ENCODE measurements around the gene ANAPC4.

Gene ANAPC4

GRCh38 chr4:25343671-25344070 lies 33.4 kb upstream of the ANAPC4 start:
- no peak for TF ChIP-seq CTCF (conservative IDR thresholded peaks at IDR 0.05; ENCODE audit: low read depth, low read length)
- no peaks in the 10 kb centered on the region for H4K20me1 ChIP-seq (ENCODE audit: insufficient read depth)
- no peak overlapping the region for H2AFZ ChIP-seq (ENCODE audit: low read depth)
- no peaks in the 10 kb centered on the region for H3K27me3 ChIP-seq (ENCODE audit: insufficient read depth, low read depth)
- H3K79me2 ChIP-seq (ENCODE audit: insufficient read depth, low read depth): no peaks in the 10 kb centered on the region
- H3K36me3 ChIP-seq (ENCODE audit: insufficient read depth): no peaks in the 10 kb centered on the region
- no peak overlapping the region for H3K4me3 ChIP-seq (IDR thresholded peaks at IDR 0.05; ENCODE audit: insufficient read depth, low read depth, low read length)
- H3K4me1 ChIP-seq (ENCODE audit: low read depth, poor library complexity, severe bottlenecking): no peaks in the 10 kb centered on the region
- no peak overlapping the region for H3K4me2 ChIP-seq
- H3K27ac ChIP-seq: no peak overlapping the region
- no peak overlapping the region for H3K9ac ChIP-seq

GRCh38 chr4:25345744-25346143 lies 31.3 kb upstream of the ANAPC4 start:
- Histone ChIP-seq H3K9ac (no peak overlapping the region), H3K4me1 (ENCODE audit: low read depth, poor library complexity, severe bottlenecking) (no peaks in the 10 kb centered on the region), H3K27me3 (ENCODE audit: insufficient read depth, low read depth) (no peaks in the 10 kb centered on the region), H4K20me1 (ENCODE audit: insufficient read depth) (no peaks in the 10 kb centered on the region), H3K4me2 (no peak overlapping the region), H3K36me3 (ENCODE audit: insufficient read depth) (no peaks in the 10 kb centered on the region), H3K79me2 (ENCODE audit: insufficient read depth, low read depth) (no peaks in the 10 kb centered on the region), H3K4me3 (IDR thresholded peaks at IDR 0.05; ENCODE audit: insufficient read depth, low read depth, low read length) (no peak overlapping the region), H2AFZ (ENCODE audit: low read depth) (no peak overlapping the region), H3K27ac (no peak overlapping the region)
- TF ChIP-seq CTCF (conservative IDR thresholded peaks at IDR 0.05; ENCODE audit: low read depth, low read length): no peak

DNA sequence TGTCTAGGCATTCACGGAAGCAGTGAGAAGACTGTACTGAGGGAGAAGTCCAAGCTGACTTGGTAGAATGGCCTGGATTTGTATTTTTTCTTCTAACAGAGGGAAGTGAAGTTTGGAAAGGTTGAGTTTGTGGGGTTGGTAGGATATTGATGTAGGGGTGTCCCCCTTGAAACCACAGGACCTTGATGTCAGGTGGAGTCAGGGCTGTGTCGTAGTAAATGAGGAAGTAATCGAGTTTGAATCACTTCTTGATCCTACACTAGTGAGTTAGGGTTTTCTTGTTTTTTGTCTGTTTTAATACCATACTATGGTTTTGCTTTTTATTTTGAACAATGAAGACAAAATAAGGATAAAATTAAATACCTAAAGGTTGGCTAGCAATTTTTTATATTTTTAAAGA lies 30.1 kb upstream of the ANAPC4 start:
- Histone ChIP-seq H3K4me2 (no peak overlapping the region), H3K27ac (no peak overlapping the region), H4K20me1 (ENCODE audit: insufficient read depth) (no peaks in the 10 kb centered on the region), H3K9ac (no peak overlapping the region), H3K27me3 (ENCODE audit: insufficient read depth, low read depth) (no peaks in the 10 kb centered on the region), H2AFZ (ENCODE audit: low read depth) (no peak overlapping the region), H3K79me2 (ENCODE audit: insufficient read depth, low read depth) (no peaks in the 10 kb centered on the region), H3K4me1 (ENCODE audit: low read depth, poor library complexity, severe bottlenecking) (no peaks in the 10 kb centered on the region), H3K4me3 (IDR thresholded peaks at IDR 0.05; ENCODE audit: insufficient read depth, low read depth, low read length) (no peak overlapping the region), H3K36me3 (ENCODE audit: insufficient read depth) (no peaks in the 10 kb centered on the region)
- no peak for TF ChIP-seq CTCF (conservative IDR thresholded peaks at IDR 0.05; ENCODE audit: low read depth, low read length)

GRCh38 chr4:25347473-25347872 lies 29.6 kb upstream of the ANAPC4 start:
- Histone ChIP-seq H3K4me3 (IDR thresholded peaks at IDR 0.05; ENCODE audit: insufficient read depth, low read depth, low read length) (no peak overlapping the region), H3K9ac (no peak overlapping the region), H3K27me3 (ENCODE audit: insufficient read depth, low read depth) (no peaks in the 10 kb centered on the region), H3K27ac (no peak overlapping the region), H3K4me1 (ENCODE audit: low read depth, poor library complexity, severe bottlenecking) (no peaks in the 10 kb centered on the region), H4K20me1 (ENCODE audit: insufficient read depth) (no peaks in the 10 kb centered on the region), H3K79me2 (ENCODE audit: insufficient read depth, low read depth) (no peaks in the 10 kb centered on the region), H3K4me2 (no peak overlapping the region), H3K36me3 (ENCODE audit: insufficient read depth) (no peaks in the 10 kb centered on the region), H2AFZ (ENCODE audit: low read depth) (no peak overlapping the region)
- TF ChIP-seq CTCF (conservative IDR thresholded peaks at IDR 0.05; ENCODE audit: low read depth, low read length): no peak

GRCh38 chr4:25347971-25348370 lies 29.1 kb upstream of the ANAPC4 start:
- H3K4me1 ChIP-seq (ENCODE audit: low read depth, poor library complexity, severe bottlenecking): no peaks in the 10 kb centered on the region
- no peaks in the 10 kb centered on the region for H4K20me1 ChIP-seq (ENCODE audit: insufficient read depth)
- no peak overlapping the region for H3K9ac ChIP-seq
- no peaks in the 10 kb centered on the region for H3K79me2 ChIP-seq (ENCODE audit: insufficient read depth, low read depth)
- H2AFZ ChIP-seq (ENCODE audit: low read depth): no peak overlapping the region
- H3K27me3 ChIP-seq (ENCODE audit: insufficient read depth, low read depth): no peaks in the 10 kb centered on the region
- H3K27ac ChIP-seq: no peak overlapping the region
- no peaks in the 10 kb centered on the region for H3K36me3 ChIP-seq (ENCODE audit: insufficient read depth)
- no peak for TF ChIP-seq CTCF (conservative IDR thresholded peaks at IDR 0.05; ENCODE audit: low read depth, low read length)
- no peak overlapping the region for H3K4me3 ChIP-seq (IDR thresholded peaks at IDR 0.05; ENCODE audit: insufficient read depth, low read depth, low read length)
- no peak overlapping the region for H3K4me2 ChIP-seq

Data from KMS-11 (cell line).